ENCODE results near the gene SMS. TPM values are rescaled to one million over a fixed set of nuclear protein-coding genes. Genes with fewer than 3 reads are reported as not detected.

SMS gene
- total RNA-seq, 4 donors from 2014 or later, result 6.4 to 84.3 (median 37.8) TPM

DNA sequence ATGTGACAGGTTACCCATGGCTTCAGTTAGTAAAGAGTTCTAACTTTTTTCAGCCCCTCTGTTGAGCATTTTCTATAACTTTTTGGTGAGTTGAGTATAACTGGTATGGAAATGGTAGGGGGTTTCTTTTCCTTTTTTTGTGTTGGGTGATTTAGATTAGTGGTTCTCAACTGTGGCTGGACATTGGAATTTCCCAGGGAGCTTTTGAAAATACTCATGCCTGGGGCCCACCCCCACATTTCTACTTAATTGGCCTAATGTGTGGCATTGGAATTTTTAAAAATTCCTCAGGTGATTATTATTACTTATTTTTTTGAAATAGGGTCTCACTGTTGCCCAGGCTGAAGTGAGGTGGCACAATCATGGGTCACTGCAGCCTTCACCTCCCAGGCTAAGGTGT lies 21.9 kb downstream of the SMS start:
- peak overlapping the region; percentile 26 to 71 for H3K27ac ChIP-seq
- H3K4me3 ChIP-seq, result no peak overlapping the region
- no peak for DNase-seq
- TF ChIP-seq, protein P1, sequence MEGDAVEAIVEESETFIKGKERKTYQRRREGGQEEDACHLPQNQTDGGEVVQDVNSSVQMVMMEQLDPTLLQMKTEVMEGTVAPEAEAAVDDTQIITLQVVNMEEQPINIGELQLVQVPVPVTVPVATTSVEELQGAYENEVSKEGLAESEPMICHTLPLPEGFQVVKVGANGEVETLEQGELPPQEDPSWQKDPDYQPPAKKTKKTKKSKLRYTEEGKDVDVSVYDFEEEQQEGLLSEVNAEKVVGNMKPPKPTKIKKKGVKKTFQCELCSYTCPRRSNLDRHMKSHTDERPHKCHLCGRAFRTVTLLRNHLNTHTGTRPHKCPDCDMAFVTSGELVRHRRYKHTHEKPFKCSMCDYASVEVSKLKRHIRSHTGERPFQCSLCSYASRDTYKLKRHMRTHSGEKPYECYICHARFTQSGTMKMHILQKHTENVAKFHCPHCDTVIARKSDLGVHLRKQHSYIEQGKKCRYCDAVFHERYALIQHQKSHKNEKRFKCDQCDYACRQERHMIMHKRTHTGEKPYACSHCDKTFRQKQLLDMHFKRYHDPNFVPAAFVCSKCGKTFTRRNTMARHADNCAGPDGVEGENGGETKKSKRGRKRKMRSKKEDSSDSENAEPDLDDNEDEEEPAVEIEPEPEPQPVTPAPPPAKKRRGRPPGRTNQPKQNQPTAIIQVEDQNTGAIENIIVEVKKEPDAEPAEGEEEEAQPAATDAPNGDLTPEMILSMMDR (IDR thresholded peaks at IDR 0.05), result no peak
- no peak for TF ChIP-seq POLR2A (IDR thresholded peaks at IDR 0.05)
- H3K27me3 ChIP-seq, result no peaks in the 10 kb centered on the region
- intact Hi-C loops (cut with DNase I; ENCODE audit: low total_unique reads), result no loop called here
- no peaks in the 10 kb centered on the region for H3K4me1 ChIP-seq
- no peaks in the 10 kb centered on the region for H3K9me3 ChIP-seq
- H3K36me3 ChIP-seq, result no peaks in the 10 kb centered on the region

DNA sequence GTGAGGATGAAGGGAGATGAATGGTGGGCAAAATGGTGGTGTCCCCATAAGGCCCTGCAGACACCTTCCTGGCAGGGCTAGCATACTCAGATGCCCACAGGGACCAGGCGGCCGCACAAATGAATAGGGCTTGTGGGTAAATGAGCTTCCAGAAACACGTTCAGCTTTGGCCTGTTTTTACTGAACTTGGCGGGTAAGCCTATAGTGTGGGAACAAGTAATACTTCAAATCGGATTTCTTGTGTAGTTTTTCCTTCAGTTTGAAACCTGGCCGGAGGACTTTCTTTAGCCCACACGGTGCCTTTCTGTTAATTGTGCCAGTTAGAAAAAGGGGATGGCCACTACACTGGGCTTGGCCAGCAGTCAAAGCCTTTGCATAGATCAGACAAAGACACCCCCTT lies 22.8 kb downstream of the SMS start:
- H3K27ac ChIP-seq, result peak overlapping the region; percentile 47 to 71
- intact Hi-C loops (cut with DNase I; ENCODE audit: low total_unique reads), result no loop called here
- no peaks in the 10 kb centered on the region for H3K9me3 ChIP-seq
- H3K36me3 ChIP-seq, result no peaks in the 10 kb centered on the region
- H3K27me3 ChIP-seq, result no peaks in the 10 kb centered on the region
- no peak overlapping the region for H3K4me3 ChIP-seq
- TF ChIP-seq, protein P1 (IDR thresholded peaks at IDR 0.05), result no peak
- no peak for TF ChIP-seq POLR2A (IDR thresholded peaks at IDR 0.05)
- DNase-seq, result no peak
- no peaks in the 10 kb centered on the region for H3K4me1 ChIP-seq

DNA sequence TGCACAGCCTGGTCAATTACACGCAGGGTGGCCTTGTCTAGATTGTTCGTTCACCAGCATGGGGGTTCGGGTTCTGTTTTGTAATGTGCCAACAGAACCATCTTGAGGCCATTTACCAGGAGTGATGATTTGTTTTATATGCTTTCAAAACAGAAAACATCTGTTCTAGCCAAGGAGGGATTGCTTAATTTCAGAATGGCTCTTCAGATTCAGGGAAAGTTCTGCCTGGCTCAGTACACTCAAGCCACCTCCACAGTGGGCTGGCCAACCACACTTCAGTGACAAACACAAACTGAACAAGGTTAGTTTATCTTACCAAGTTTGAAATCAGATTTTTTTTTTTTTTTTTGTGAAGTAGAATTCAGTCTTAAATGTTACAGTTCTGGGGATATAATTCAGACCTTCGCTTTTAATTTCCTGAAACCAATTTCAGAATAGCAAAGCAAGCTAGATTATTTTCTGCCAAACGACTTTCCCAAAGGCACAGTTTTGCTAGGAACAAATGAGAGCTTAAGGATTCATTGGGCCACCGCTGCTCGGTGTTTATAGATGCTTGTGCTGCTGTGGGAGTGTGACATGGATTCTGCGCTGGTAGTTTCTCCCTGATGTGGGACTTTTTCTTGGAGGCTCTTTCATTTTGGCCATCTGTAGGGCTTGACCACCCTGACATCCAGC lies 23.4 kb downstream of the SMS start:
- no peaks in the 10 kb centered on the region for H3K36me3 ChIP-seq
- H3K27me3 ChIP-seq, result no peaks in the 10 kb centered on the region
- no peak overlapping the region for H3K4me3 ChIP-seq
- TF ChIP-seq POLR2A (IDR thresholded peaks at IDR 0.05), result no peak
- TF ChIP-seq, protein P1 (IDR thresholded peaks at IDR 0.05), result no peak
- DNase-seq, result no peak
- H3K9me3 ChIP-seq, result no peaks in the 10 kb centered on the region
- no peaks in the 10 kb centered on the region for H3K4me1 ChIP-seq
- H3K27ac ChIP-seq, result peak overlapping the region; percentile 47 to 71
- intact Hi-C loops (cut with DNase I; ENCODE audit: low total_unique reads), result no loop called here

DNA sequence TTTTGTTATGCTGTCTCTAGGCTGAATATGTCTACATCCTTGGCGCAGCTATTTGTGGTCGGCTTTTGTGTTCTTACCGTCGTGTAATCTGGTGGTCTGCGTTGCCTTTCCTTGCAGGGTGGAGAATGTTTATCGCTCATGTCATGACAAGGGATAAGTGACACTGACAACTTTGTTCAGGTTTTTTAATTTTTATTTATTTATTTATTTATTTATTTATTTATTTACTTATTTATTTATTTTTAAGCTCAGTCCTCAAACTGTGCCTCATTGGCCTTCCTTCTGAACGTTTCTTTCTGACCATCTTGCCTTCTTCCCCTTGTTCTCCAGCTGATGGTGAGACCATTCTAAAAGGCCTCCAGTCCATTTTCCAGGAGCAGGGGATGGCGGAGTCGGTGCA lies 26.4 kb downstream of the SMS start:
- Histone ChIP-seq H3K4me3 (no peak overlapping the region), H3K9me3 (no peaks in the 10 kb centered on the region), H3K27me3 (no peaks in the 10 kb centered on the region), H3K4me1 (no peaks in the 10 kb centered on the region), H3K27ac (no peak overlapping the region), H3K36me3 (no peaks in the 10 kb centered on the region)
- DNase-seq, result no peak
- intact Hi-C loops (cut with DNase I; ENCODE audit: low total_unique reads), result no loop called here
- TF ChIP-seq, protein P1 (IDR thresholded peaks at IDR 0.05), result no peak
- TF ChIP-seq POLR2A (IDR thresholded peaks at IDR 0.05), result no peak

DNA sequence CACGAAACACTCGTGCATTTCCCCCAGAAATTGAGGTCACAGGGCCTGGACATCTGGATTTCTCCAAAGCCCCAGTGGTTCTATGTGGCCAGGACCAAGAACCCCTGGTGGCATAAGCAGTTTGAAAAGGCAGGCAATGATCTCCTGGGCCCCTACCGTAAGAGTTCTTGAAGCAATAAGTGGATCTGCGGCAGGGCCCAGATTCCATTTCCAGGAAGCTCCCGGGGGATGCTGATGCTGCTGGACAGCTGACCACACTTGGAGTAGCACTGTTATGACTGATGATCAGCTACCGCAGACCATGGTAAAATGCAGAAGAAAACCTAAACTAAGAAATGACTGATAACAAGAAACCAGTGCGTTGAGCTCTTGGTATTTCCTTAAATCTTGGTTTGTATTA lies 27.8 kb downstream of the SMS start:
- Histone ChIP-seq H3K4me1 (no peaks in the 10 kb centered on the region), H3K36me3 (no peaks in the 10 kb centered on the region), H3K27ac (no peak overlapping the region), H3K27me3 (no peaks in the 10 kb centered on the region), H3K4me3 (no peak overlapping the region), H3K9me3 (no peaks in the 10 kb centered on the region)
- intact Hi-C loops (cut with DNase I; ENCODE audit: low total_unique reads), result no loop called here
- no peak for DNase-seq
- TF ChIP-seq, protein P1 (IDR thresholded peaks at IDR 0.05), result no peak
- TF ChIP-seq POLR2A (IDR thresholded peaks at IDR 0.05), result no peak

Measured in uterus (tissue), 4 donors.